ENCODE results near the gene PTS.

- TF ChIP-seq EP300 (IDR thresholded peaks at IDR 0.05) = no peak
- TF ChIP-seq, protein P1, sequence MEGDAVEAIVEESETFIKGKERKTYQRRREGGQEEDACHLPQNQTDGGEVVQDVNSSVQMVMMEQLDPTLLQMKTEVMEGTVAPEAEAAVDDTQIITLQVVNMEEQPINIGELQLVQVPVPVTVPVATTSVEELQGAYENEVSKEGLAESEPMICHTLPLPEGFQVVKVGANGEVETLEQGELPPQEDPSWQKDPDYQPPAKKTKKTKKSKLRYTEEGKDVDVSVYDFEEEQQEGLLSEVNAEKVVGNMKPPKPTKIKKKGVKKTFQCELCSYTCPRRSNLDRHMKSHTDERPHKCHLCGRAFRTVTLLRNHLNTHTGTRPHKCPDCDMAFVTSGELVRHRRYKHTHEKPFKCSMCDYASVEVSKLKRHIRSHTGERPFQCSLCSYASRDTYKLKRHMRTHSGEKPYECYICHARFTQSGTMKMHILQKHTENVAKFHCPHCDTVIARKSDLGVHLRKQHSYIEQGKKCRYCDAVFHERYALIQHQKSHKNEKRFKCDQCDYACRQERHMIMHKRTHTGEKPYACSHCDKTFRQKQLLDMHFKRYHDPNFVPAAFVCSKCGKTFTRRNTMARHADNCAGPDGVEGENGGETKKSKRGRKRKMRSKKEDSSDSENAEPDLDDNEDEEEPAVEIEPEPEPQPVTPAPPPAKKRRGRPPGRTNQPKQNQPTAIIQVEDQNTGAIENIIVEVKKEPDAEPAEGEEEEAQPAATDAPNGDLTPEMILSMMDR (IDR thresholded peaks at IDR 0.05) = no peak
- TF ChIP-seq ZFP36 (IDR thresholded peaks at IDR 0.05; ENCODE audit: borderline replicate concordance, partially characterized antibody) = no peak
- TF ChIP-seq POLR2A (IDR thresholded peaks at IDR 0.05; ENCODE audit: low read length) = no peak
- no peak for TF ChIP-seq RAD21 (conservative IDR thresholded peaks at IDR 0.05 in 1 of 2, IDR thresholded peaks at IDR 0.05 in 1 of 2)
- no peak for TF ChIP-seq POLR2AphosphoS2 (conservative IDR thresholded peaks at IDR 0.05; ENCODE audit: low read length)
- TF ChIP-seq BHLHE40 (IDR thresholded peaks at IDR 0.05; ENCODE audit: low read depth, low read length) = no peak
- TF ChIP-seq, protein P2, sequence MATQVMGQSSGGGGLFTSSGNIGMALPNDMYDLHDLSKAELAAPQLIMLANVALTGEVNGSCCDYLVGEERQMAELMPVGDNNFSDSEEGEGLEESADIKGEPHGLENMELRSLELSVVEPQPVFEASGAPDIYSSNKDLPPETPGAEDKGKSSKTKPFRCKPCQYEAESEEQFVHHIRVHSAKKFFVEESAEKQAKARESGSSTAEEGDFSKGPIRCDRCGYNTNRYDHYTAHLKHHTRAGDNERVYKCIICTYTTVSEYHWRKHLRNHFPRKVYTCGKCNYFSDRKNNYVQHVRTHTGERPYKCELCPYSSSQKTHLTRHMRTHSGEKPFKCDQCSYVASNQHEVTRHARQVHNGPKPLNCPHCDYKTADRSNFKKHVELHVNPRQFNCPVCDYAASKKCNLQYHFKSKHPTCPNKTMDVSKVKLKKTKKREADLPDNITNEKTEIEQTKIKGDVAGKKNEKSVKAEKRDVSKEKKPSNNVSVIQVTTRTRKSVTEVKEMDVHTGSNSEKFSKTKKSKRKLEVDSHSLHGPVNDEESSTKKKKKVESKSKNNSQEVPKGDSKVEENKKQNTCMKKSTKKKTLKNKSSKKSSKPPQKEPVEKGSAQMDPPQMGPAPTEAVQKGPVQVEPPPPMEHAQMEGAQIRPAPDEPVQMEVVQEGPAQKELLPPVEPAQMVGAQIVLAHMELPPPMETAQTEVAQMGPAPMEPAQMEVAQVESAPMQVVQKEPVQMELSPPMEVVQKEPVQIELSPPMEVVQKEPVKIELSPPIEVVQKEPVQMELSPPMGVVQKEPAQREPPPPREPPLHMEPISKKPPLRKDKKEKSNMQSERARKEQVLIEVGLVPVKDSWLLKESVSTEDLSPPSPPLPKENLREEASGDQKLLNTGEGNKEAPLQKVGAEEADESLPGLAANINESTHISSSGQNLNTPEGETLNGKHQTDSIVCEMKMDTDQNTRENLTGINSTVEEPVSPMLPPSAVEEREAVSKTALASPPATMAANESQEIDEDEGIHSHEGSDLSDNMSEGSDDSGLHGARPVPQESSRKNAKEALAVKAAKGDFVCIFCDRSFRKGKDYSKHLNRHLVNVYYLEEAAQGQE (IDR thresholded peaks at IDR 0.05) = no peak
Observed at GRCh38 chr11:112196519-112197087, 29.6 kb upstream of the PTS start.

Data from A549 (cell line).